ENCODE measurements around the gene CLIP4. TPM values are rescaled to one million over a fixed set of nuclear protein-coding genes. Genes with fewer than 3 reads are reported as not detected.

The CLIP4 gene
- total and polyA plus RNA-seq, 2 of the 4 experiments (the other 2 are of a cell fraction) = 29.7 to 66.3 TPM

GRCh38 chr2:29160184-29160583 is 45.0 kb downstream of the CLIP4 start:
- intact Hi-C loops (cut with micrococcal nuclease) = no loop called here

More at GRCh38 chr2:29160184-29160583, 45.0 kb downstream of the CLIP4 start:
- Histone ChIP-seq H3K4me2 (ENCODE audit: low read depth, low read length) (no peak overlapping the region), H2BK120ac (ENCODE audit: low read depth, low read length) (no peak overlapping the region), H2BK5ac (ENCODE audit: low read depth, low read length, poor library complexity, severe bottlenecking) (no peak overlapping the region), H4K91ac (ENCODE audit: insufficient read depth, low read depth, low read length) (no peak overlapping the region), H4K8ac (ENCODE audit: low read depth in 2 of 2, low read length in 2 of 2) (no peak overlapping the region), H3K23ac (ENCODE audit: low read depth, low read length) (no peak overlapping the region), H3K4me3 (ENCODE audit: insufficient read depth, low read depth, low read length) (no peak overlapping the region), H3K36me3 (ENCODE audit: control insufficient read depth, insufficient read depth, low read length) (peaks cover 25% of the 10 kb centered on the region), H3K9ac (ENCODE audit: low read depth, low read length) (no peak overlapping the region), H3K14ac (replicated peaks; ENCODE audit: low read depth, low read length) (no peak overlapping the region), H3K9me1 (ENCODE audit: insufficient read depth, low read length) (peaks cover under 1% of the 10 kb centered on the region; the same call in 1 of the 2 replicates), H3K27ac (ENCODE audit: insufficient read depth, low read length) (no peak overlapping the region), H3K4me1 (ENCODE audit: control insufficient read depth, insufficient read depth, low read length) (peaks cover 2% of the 10 kb centered on the region), H2BK15ac (ENCODE audit: low read depth, low read length) (no peak overlapping the region), H3K56ac (ENCODE audit: extremely low read depth, insufficient read depth, low read length) (no peak overlapping the region), H2AK5ac (ENCODE audit: low read depth, low read length) (no peak overlapping the region), H2AFZ (replicated peaks; ENCODE audit: low read length, poor library complexity) (no peak overlapping the region), H3K9me3 (ENCODE audit: control insufficient read depth, insufficient read depth, low read length) (no peaks in the 10 kb centered on the region), H3K4ac (ENCODE audit: low read depth, low read length) (no peak overlapping the region), H4K20me1 (ENCODE audit: insufficient read depth, low read length) (no peaks in the 10 kb centered on the region), H2AK9ac (replicated peaks; ENCODE audit: low read depth, low read length, poor library complexity) (no peak overlapping the region), H3K27me3 (ENCODE audit: control insufficient read depth, insufficient read depth, low read length) (no peaks in the 10 kb centered on the region), H3K79me1 (ENCODE audit: low read depth in 1 of 2, low read length in 2 of 2) (peaks cover under 1 to 2% of the 10 kb centered on the region in 2 experiments; a peak in 1 of 4 replicates), H3K18ac (ENCODE audit: low read depth, low read length) (no peak overlapping the region), H2BK20ac (ENCODE audit: low read depth, low read length) (no peak overlapping the region), H4K5ac (ENCODE audit: low read depth, low read length) (no peak overlapping the region)
- in situ Hi-C loops (cut with MboI; ENCODE audit: low sequenced_read_pairs) = no loop called here
- DNase-seq = no peak
- no TSS peak for BruUV-seq (replicated peaks)
- ChIA-PET CTCF (interaction anchor here (0.7 kb wide), 1 partner anchor 8 kb away, joined by 4 read pairs; no protein-coding TSS in a partner anchor), POLR2A (ENCODE audit: unreplicated experiment) (no interaction called here)
- ATAC-seq (ENCODE audit: low read depth) = no peak
- WGBS, 2 experiments (ENCODE audit: extremely low coverage in 2 of 2, insufficient read length in 1 of 2) = no CpG with 5 or more reads among the region's 5 CpGs
- dilution Hi-C loops (cut with HindIII; ENCODE audit: low sequenced_read_pairs, unreplicated experiment) = no loop called here
- TF ChIP-seq RAD21 (IDR thresholded peaks at IDR 0.05; ENCODE audit: low read length) (no peak), SMC3 (IDR thresholded peaks at IDR 0.05; ENCODE audit: low read depth, low read length) (no peak), CEBPB (IDR thresholded peaks at IDR 0.05; ENCODE audit: low read depth, low read length) (no peak), CHD1 (IDR thresholded peaks at IDR 0.05; ENCODE audit: low read depth, low read length) (no peak), MAFK (IDR thresholded peaks at IDR 0.05; ENCODE audit: low read depth, low read length) (no peak), FOS (IDR thresholded peaks at IDR 0.05; ENCODE audit: low read depth, low read length) (no peak), RCOR1 (IDR thresholded peaks at IDR 0.05; ENCODE audit: insufficient replicate concordance, low read length) (no peak), RFX5 (IDR thresholded peaks at IDR 0.05; ENCODE audit: low read depth, low read length) (no peak), BHLHE40 (IDR thresholded peaks at IDR 0.05; ENCODE audit: low read depth, low read length) (no peak)
- TF ChIP-seq, protein P1, sequence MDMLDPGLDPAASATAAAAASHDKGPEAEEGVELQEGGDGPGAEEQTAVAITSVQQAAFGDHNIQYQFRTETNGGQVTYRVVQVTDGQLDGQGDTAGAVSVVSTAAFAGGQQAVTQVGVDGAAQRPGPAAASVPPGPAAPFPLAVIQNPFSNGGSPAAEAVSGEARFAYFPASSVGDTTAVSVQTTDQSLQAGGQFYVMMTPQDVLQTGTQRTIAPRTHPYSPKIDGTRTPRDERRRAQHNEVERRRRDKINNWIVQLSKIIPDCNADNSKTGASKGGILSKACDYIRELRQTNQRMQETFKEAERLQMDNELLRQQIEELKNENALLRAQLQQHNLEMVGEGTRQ (IDR thresholded peaks at IDR 0.05; ENCODE audit: low read depth, low read length) = no peak
- TF ChIP-seq, protein P2, sequence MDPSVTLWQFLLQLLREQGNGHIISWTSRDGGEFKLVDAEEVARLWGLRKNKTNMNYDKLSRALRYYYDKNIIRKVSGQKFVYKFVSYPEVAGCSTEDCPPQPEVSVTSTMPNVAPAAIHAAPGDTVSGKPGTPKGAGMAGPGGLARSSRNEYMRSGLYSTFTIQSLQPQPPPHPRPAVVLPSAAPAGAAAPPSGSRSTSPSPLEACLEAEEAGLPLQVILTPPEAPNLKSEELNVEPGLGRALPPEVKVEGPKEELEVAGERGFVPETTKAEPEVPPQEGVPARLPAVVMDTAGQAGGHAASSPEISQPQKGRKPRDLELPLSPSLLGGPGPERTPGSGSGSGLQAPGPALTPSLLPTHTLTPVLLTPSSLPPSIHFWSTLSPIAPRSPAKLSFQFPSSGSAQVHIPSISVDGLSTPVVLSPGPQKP (IDR thresholded peaks at IDR 0.05; ENCODE audit: borderline replicate concordance, low read depth, low read length) = no peak
